ENCODE data around the gene SHB.

DNA sequence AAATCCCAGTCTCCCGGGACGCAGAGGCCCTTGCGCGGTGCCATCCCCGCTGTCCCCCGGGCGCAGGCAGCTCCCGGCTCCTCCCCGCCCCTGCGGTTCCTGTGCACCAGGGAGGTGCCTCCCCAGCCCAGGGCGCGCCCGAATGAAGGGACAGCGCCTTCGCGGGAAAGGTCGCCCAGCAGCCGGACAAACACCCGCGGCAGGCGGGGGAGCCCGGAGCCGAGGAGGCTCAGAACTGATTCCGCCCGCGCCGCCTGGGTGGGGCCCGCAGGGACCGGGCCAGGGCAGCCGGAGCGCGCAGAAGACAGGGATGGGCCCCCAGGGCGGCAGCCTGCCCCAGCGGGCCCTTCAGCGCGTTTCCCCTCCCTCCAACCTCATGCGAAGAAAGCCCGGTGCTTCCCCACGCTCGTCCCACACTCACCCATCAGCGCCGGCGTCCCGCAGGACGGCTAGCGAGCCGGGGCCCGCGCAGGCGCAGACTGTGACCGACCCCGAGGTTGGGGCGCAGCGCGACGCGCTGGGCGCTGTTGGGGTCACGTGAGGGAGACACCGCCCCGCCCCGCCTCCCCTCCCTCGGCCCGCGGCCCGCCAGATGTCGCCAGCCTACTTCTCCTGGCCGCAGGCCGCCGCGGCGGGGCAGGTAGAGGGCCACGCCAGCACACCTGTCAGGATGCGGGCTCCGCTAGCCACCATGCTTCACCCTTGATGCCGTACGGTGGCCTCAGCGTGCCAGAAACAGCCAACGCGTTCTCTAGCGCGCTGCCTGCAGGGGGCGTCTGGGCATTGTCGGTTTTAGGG lies 165.2 kb downstream of the SHB start, which contains the start of gene SLC25A51:
- TF ChIP-seq EZH2 (IDR thresholded peaks at IDR 0.05) = no peak
- peak; percentile 93 for TF ChIP-seq CTCF (IDR thresholded peaks at IDR 0.05)
- no peak for TF ChIP-seq EZH2phosphoT487 (IDR thresholded peaks at IDR 0.05)
